ENCODE data around the gene OCA2. TPM values are rescaled to one million over a fixed set of nuclear protein-coding genes. Genes with fewer than 3 reads are reported as not detected.

Gene OCA2
- total and polyA plus RNA-seq, 2 of the 4 experiments (the other 2 are of a cell fraction), result under 0.01 to 0.03 TPM

- Histone ChIP-seq H3K9me1 (ENCODE audit: insufficient read depth, low read length) (no peaks in the 10 kb centered on the region), H3K23ac (ENCODE audit: low read depth, low read length) (no peak overlapping the region), H4K20me1 (ENCODE audit: insufficient read depth, low read length) (no peaks in the 10 kb centered on the region), H3K4ac (ENCODE audit: low read depth, low read length) (no peak overlapping the region), H2AFZ (replicated peaks; ENCODE audit: low read length, poor library complexity) (no peak overlapping the region), H3K9me3 (ENCODE audit: control insufficient read depth, insufficient read depth, low read length) (peaks cover 12% of the 10 kb centered on the region), H3K79me1 (ENCODE audit: low read depth in 1 of 2, low read length in 2 of 2) (no peaks in the 10 kb centered on the region), H3K56ac (ENCODE audit: extremely low read depth, insufficient read depth, low read length) (no peak overlapping the region), H3K9ac (ENCODE audit: low read depth, low read length) (no peak overlapping the region), H3K14ac (replicated peaks; ENCODE audit: low read depth, low read length) (no peak overlapping the region), H2AK5ac (ENCODE audit: low read depth, low read length) (no peak overlapping the region), H3K27me3 (ENCODE audit: control insufficient read depth, insufficient read depth, low read length) (no peaks in the 10 kb centered on the region), H2BK120ac (ENCODE audit: low read depth, low read length) (no peak overlapping the region), H3K4me1 (ENCODE audit: control insufficient read depth, insufficient read depth, low read length) (no peaks in the 10 kb centered on the region), H2BK5ac (ENCODE audit: low read depth, low read length, poor library complexity, severe bottlenecking) (no peak overlapping the region), H3K27ac (ENCODE audit: insufficient read depth, low read length) (no peak overlapping the region), H4K5ac (ENCODE audit: low read depth, low read length) (no peak overlapping the region), H3K4me3 (ENCODE audit: insufficient read depth, low read depth, low read length) (no peak overlapping the region), H3K36me3 (ENCODE audit: control insufficient read depth, insufficient read depth, low read length) (no peaks in the 10 kb centered on the region), H2BK20ac (ENCODE audit: low read depth, low read length) (no peak overlapping the region), H4K8ac (ENCODE audit: low read depth in 2 of 2, low read length in 2 of 2) (no peak overlapping the region), H4K91ac (ENCODE audit: insufficient read depth, low read depth, low read length) (no peak overlapping the region), H3K4me2 (ENCODE audit: low read depth, low read length) (no peak overlapping the region), H2AK9ac (replicated peaks; ENCODE audit: low read depth, low read length, poor library complexity) (no peak overlapping the region), H2BK15ac (ENCODE audit: low read depth, low read length) (no peak overlapping the region), H3K18ac (ENCODE audit: low read depth, low read length) (no peak overlapping the region)
- DNase-seq, result no peak
- dilution Hi-C loops (cut with HindIII; ENCODE audit: low sequenced_read_pairs, unreplicated experiment) (no loop called here), intact Hi-C loops (cut with micrococcal nuclease) (no loop called here), in situ Hi-C loops (cut with MboI; ENCODE audit: low sequenced_read_pairs) (no loop called here)
- ChIA-PET CTCF (no interaction called here), POLR2A (ENCODE audit: unreplicated experiment) (no interaction called here)
- no peak for TF ChIP-seq CEBPB (IDR thresholded peaks at IDR 0.05; ENCODE audit: low read depth, low read length)
- no peak for TF ChIP-seq USF2 (IDR thresholded peaks at IDR 0.05; ENCODE audit: low read depth, low read length)
- TF ChIP-seq BHLHE40 (IDR thresholded peaks at IDR 0.05; ENCODE audit: low read depth, low read length), result no peak
- TF ChIP-seq RAD21 (IDR thresholded peaks at IDR 0.05; ENCODE audit: low read length), result no peak
- TF ChIP-seq CTCF (conservative IDR thresholded peaks at IDR 0.05; ENCODE audit: low read depth, low read length), result no peak
- TF ChIP-seq MAFK (IDR thresholded peaks at IDR 0.05; ENCODE audit: low read depth, low read length), result no peak
- TF ChIP-seq RFX5 (IDR thresholded peaks at IDR 0.05; ENCODE audit: low read depth, low read length), result no peak
- TF ChIP-seq CHD1 (IDR thresholded peaks at IDR 0.05; ENCODE audit: low read depth, low read length), result no peak
- TF ChIP-seq POLR2A (IDR thresholded peaks at IDR 0.05; ENCODE audit: low read depth, low read length), result no peak
- TF ChIP-seq SMC3 (IDR thresholded peaks at IDR 0.05; ENCODE audit: low read depth, low read length), result no peak
- TF ChIP-seq RCOR1 (IDR thresholded peaks at IDR 0.05; ENCODE audit: insufficient replicate concordance, low read length), result no peak
- no peak for TF ChIP-seq MAZ (IDR thresholded peaks at IDR 0.05; ENCODE audit: borderline replicate concordance, low read depth, low read length)
- TF ChIP-seq MXI1 (IDR thresholded peaks at IDR 0.05; ENCODE audit: borderline replicate concordance, low read depth, low read length), result no peak
- no peak for ATAC-seq (ENCODE audit: low read depth)
- WGBS, 2 experiments (ENCODE audit: extremely low coverage in 2 of 2, insufficient read length in 1 of 2), result no CpG with 5 or more reads among the region's 3 CpGs
- BruUV-seq (replicated peaks), result no TSS peak
These were observed 336.6 kb downstream of the OCA2 start for GRCh38 chr15:27762471-27762870.

All from IMR-90 (cell line).